H4 (cell line): Measurements from ENCODE around the gene NDRG2. TPM values are rescaled to one million over a fixed set of nuclear protein-coding genes. Genes with fewer than 3 reads are reported as not detected.

Experiments used
- DNase-seq: peaks from one replicate; pipeline ENCODE4 v3.0.0-alpha.2; 2015; ENCODE audit warnings: low spot score
- total RNA-seq: library from RNA; depleted of rRNA; stranded (reverse); fragments of >200 nt; shearing (Covaris generic); gene quantifications from 2 replicates; pipeline ENCODE4 v1.2.3, GENCODE V29; 2014; rRNA removed

Gene NDRG2
- 1.3 and 8.5 TPM in 2 replicates for total RNA-seq

- no peak for DNase-seq
Observed at GRCh38 chr14:21024585-21025370, at the start of gene NDRG2. NDRG2 (minus strand) TSS chr14:21025061; CDS start chr14:21023315, 1,746 bp downstream.

- no peak for DNase-seq
Observed at GRCh38 chr14:21073921-21074320, 49.1 kb upstream of the NDRG2 start.

- no peak for DNase-seq
Observed at GRCh38 chr14:21072781-21073339, 48.0 kb upstream of the NDRG2 start.

GRCh38 chr14:21072031-21072473 lies 47.2 kb upstream of the NDRG2 start:
- peak; percentile 25 for DNase-seq

- peak; percentile 90 for DNase-seq
Observed at GRCh38 chr14:21071225-21072030, 46.6 kb upstream of the NDRG2 start.

- DNase-seq, result peak; percentile 34
Observed at GRCh38 chr14:21070610-21071224, 45.9 kb upstream of the NDRG2 start.

GRCh38 chr14:21070083-21070609 lies 45.3 kb upstream of the NDRG2 start, which contains the start of gene ARHGEF40:
ARHGEF40 (plus strand) TSS chr14:21070304; CDS start chr14:21070397, 93 bp downstream.
- no peak for DNase-seq

GRCh38 chr14:21069388-21070082 lies 44.7 kb upstream of the NDRG2 start:
- no peak for DNase-seq

- no peak for DNase-seq
Observed at GRCh38 chr14:21068521-21069387, 43.9 kb upstream of the NDRG2 start.

GRCh38 chr14:21066882-21067502 lies 42.1 kb upstream of the NDRG2 start:
- DNase-seq, result no peak

GRCh38 chr14:21063479-21063878 lies 38.6 kb upstream of the NDRG2 start:
- DNase-seq, result peak; percentile 39

GRCh38 chr14:21061347-21061668 lies 36.4 kb upstream of the NDRG2 start:
- no peak for DNase-seq

- no peak for DNase-seq
Observed at GRCh38 chr14:21060614-21061346, 35.9 kb upstream of the NDRG2 start.

GRCh38 chr14:21059842-21060613 lies 35.2 kb upstream of the NDRG2 start:
- no peak for DNase-seq

- DNase-seq, result no peak
Observed at GRCh38 chr14:21058903-21059302, 34.0 kb upstream of the NDRG2 start.

GRCh38 chr14:21057803-21058675 lies 33.2 kb upstream of the NDRG2 start, which contains the start of gene RNASE8:
RNASE8 (plus strand) TSS chr14:21057822; CDS start chr14:21057893, 71 bp downstream.
- peak; percentile 29 for DNase-seq
